ENCODE results near the gene TRHDE.
A peak's percentile ranks its signal among the peaks of the same experiment; 100 is the strongest.

The TRHDE gene

DNA sequence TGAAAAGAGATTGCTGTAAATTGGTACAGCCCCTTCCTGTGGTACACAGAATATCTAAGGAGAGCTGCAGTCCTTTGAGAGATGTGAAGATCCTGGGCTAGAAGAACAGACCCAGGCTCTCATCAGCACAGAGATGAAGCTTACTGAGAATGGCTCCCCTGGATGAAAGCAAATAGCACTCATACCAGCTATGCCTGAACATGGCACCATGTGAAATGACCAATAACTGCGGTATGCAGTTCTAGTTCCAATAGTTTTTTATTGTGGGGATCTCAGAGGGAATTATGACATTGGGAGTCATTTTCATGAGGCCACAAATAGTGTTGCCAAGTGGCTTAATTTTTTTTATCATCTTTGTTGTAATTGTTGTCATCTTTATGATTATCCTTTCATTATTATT, 15.4 kb upstream of the TRHDE start:
- no peak for TF ChIP-seq POLR2AphosphoS5 (IDR thresholded peaks at IDR 0.05; ENCODE audit: low read depth)
- no peak for TF ChIP-seq SPI1 (IDR thresholded peaks at IDR 0.05; ENCODE audit: borderline replicate concordance, low read depth)
- no peak for TF ChIP-seq GABPA (IDR thresholded peaks at IDR 0.05; ENCODE audit: low read depth)
- TF ChIP-seq, protein P1, sequence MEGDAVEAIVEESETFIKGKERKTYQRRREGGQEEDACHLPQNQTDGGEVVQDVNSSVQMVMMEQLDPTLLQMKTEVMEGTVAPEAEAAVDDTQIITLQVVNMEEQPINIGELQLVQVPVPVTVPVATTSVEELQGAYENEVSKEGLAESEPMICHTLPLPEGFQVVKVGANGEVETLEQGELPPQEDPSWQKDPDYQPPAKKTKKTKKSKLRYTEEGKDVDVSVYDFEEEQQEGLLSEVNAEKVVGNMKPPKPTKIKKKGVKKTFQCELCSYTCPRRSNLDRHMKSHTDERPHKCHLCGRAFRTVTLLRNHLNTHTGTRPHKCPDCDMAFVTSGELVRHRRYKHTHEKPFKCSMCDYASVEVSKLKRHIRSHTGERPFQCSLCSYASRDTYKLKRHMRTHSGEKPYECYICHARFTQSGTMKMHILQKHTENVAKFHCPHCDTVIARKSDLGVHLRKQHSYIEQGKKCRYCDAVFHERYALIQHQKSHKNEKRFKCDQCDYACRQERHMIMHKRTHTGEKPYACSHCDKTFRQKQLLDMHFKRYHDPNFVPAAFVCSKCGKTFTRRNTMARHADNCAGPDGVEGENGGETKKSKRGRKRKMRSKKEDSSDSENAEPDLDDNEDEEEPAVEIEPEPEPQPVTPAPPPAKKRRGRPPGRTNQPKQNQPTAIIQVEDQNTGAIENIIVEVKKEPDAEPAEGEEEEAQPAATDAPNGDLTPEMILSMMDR (IDR thresholded peaks at IDR 0.05; ENCODE audit: insufficient read depth, low read length) = no peak
- TF ChIP-seq REST (IDR thresholded peaks at IDR 0.05; ENCODE audit: insufficient replicate concordance, low read depth) = no peak
- Histone ChIP-seq H3K27ac (replicated peaks) (no peak overlapping the region), H3K27me3 (ENCODE audit: insufficient read depth, poor library complexity, severe bottlenecking) (peaks cover 4% of the 10 kb centered on the region), H3K4me3 (replicated peaks; ENCODE audit: insufficient read depth, low read length) (no peak overlapping the region)
- DNase-seq (ENCODE audit: low read depth in 1 of 2, low spot score in 1 of 2) = no peak

DNA sequence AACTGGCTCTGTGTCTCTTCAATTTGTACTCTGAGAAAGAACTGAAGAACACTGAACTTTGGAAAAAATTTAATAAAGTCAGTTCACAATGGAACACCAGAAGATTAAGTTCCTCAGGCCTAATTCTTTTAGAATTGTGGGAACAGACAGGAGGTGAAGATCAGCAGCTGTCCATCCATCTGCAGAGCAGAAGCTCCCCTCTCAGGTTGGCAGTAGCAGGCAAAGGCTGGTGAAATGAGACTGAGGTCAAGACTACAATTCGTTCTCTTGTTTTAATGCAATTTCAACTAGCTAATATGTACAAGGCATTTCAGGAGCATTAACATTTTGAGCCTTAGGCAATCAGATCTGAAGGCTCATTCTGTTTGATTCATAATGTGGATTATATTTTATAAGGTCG, 10.3 kb upstream of the TRHDE start:
- no peak for DNase-seq (ENCODE audit: low read depth in 1 of 2, low spot score in 1 of 2)
- Histone ChIP-seq H3K27ac (replicated peaks) (no peak overlapping the region), H3K27me3 (ENCODE audit: insufficient read depth, poor library complexity, severe bottlenecking) (peaks cover 9% of the 10 kb centered on the region), H3K4me3 (replicated peaks; ENCODE audit: insufficient read depth, low read length) (no peak overlapping the region)
- TF ChIP-seq, protein P1 (IDR thresholded peaks at IDR 0.05; ENCODE audit: insufficient read depth, low read length) = no peak
- TF ChIP-seq POLR2AphosphoS5 (IDR thresholded peaks at IDR 0.05; ENCODE audit: low read depth) (no peak), GABPA (IDR thresholded peaks at IDR 0.05; ENCODE audit: low read depth) (no peak)

DNA sequence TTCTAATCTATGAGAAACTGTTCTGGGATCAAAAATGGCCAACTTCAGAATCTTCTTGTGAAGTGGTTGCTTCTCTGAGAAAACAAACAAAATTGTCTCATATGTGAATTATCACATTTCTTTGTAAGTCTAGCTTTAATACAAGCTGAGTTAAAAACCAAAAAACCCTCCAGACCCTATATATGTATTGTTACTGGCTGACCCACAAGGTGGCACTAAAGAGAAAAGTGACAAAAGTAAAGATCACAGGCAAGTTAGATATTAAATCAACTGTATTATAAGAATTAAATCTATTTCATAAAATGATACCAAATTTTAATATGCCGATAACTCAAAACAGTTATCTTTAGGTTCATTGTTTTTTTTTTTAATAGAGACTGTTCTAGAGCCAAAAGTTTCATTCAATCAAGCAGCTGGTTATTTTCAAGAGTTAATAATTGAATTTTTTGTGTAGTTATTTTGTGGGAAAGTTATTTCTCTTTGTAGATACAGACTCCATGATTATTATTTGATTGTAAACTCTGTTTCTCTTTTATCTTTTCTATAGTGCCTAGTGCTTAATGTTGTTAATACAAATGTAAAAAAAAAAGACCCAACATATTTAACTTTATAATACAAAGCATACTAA, 7.5 kb upstream of the TRHDE start:
- no peak for DNase-seq (ENCODE audit: low read depth in 1 of 2, low spot score in 1 of 2)
- H3K4me3 ChIP-seq (replicated peaks; ENCODE audit: insufficient read depth, low read length) = no peak overlapping the region
- H3K27me3 ChIP-seq (ENCODE audit: insufficient read depth, poor library complexity, severe bottlenecking) = peaks cover 13% of the 10 kb centered on the region
- H3K27ac ChIP-seq (replicated peaks) = no peak overlapping the region
- TF ChIP-seq, protein P1 (IDR thresholded peaks at IDR 0.05; ENCODE audit: insufficient read depth, low read length) = peak; percentile 22
- TF ChIP-seq SPI1 (IDR thresholded peaks at IDR 0.05; ENCODE audit: borderline replicate concordance, low read depth) = no peak
- TF ChIP-seq POLR2AphosphoS5 (IDR thresholded peaks at IDR 0.05; ENCODE audit: low read depth) = no peak

DNA sequence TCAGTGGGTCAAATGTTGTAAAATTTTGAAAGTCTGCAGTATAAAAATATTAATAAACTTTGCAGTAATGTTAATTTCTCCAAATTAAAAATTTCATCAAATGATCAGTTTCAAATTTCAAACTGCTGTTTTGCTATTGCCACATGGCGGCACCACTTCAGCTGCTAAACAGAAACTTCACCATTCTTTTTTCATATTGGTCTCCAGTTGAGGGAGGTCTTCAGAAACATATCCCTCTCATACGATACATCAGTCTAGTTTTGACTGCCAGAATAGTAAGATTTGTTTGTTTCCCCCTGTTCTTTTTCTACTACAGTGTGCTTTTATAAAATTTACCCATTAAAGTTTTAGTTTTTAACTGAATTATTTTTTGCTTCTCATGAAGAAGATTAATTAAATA, 4.2 kb upstream of the TRHDE start:
- peaks cover 38% of the 10 kb centered on the region for H3K27me3 ChIP-seq (ENCODE audit: insufficient read depth, poor library complexity, severe bottlenecking)
- DNase-seq (ENCODE audit: low read depth in 1 of 2, low spot score in 1 of 2) = no peak
- H3K4me3 ChIP-seq (replicated peaks; ENCODE audit: insufficient read depth, low read length) = no peak overlapping the region
- TF ChIP-seq, protein P1 (IDR thresholded peaks at IDR 0.05; ENCODE audit: insufficient read depth, low read length) = no peak
- no peak for TF ChIP-seq POLR2AphosphoS5 (IDR thresholded peaks at IDR 0.05; ENCODE audit: low read depth)
- TF ChIP-seq REST (IDR thresholded peaks at IDR 0.05; ENCODE audit: insufficient replicate concordance, low read depth) = no peak
- no peak for TF ChIP-seq SPI1 (IDR thresholded peaks at IDR 0.05; ENCODE audit: borderline replicate concordance, low read depth)
- no peak for TF ChIP-seq GABPA (IDR thresholded peaks at IDR 0.05; ENCODE audit: low read depth)
- H3K27ac ChIP-seq (replicated peaks) = no peak overlapping the region

Measured in HL-60 (cell line).